NCI-H146 treated with DMSO at 0.1 percent for 48 hours (cell line): ENCODE results near the gene HOXB9.

Source experiments
- DNase-seq: peaks from one replicate; lab custom pipeline; 2025; ENCODE audit not compliant: unreplicated experiment; lab: John Stamatoyannopoulos, UW

The HOXB9 gene

DNA sequence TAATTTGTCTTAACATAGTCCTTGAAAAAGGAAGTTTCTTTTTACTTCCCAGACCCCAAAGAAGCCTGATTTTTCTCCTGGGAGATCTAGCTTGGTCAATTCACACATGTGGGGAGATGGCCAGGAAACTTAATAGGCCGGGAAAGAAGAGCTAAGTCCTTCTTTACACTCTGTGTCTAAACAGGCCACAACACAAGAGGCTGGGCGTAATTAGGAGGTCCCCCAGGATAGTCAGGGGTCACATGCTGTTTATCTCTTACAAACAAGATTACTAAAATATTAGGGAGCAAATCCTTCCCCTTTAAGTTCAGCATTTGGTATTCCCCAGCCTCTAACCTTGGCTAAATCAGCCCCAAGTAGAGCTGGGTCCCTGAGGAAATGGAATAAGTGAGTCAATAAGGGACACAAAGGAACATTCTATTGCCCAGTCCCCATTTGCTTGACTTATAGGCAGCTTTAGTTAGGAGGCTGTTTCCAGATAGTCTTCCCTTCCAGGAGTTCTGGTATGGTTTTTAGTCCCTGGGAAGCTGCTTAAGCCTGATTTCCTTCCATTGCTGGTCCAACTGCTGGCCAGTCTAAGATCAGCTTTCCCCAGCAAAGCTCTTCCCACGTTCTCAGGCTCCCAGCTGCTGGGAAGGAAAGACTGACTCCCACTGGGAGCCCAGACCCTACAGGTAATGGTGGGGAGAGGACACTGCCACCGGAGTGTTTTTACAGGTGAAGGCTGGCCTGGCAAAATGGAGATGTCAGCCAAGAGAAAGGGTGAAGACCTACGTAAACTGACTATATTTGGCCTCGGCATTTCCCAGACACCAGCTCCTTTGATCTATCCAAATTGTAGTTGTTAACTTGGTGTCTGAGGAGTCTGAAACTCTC, 14.1 kb upstream of the HOXB9 start:
- DNase-seq, result no peak

DNA sequence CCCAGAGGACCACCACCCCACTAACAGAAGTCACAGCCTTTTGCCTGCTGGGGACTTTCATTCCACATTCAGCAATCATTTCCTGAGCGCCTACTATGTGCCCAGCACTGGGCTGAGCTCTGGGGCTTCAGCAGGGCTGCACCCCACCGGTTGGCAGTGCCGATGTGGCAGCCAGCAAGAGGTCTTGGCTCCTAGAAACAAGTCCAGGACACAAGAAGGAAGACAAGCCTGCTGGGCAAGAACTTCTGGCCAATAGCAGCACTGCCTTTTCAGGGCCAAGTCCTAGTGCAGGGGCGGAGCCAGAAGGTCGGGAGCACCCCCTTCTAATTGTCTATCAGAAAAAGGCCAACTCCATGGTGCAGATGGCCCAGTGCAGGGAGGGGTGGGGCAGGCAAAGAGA, 13.0 kb upstream of the HOXB9 start:
- DNase-seq, result no peak

DNA sequence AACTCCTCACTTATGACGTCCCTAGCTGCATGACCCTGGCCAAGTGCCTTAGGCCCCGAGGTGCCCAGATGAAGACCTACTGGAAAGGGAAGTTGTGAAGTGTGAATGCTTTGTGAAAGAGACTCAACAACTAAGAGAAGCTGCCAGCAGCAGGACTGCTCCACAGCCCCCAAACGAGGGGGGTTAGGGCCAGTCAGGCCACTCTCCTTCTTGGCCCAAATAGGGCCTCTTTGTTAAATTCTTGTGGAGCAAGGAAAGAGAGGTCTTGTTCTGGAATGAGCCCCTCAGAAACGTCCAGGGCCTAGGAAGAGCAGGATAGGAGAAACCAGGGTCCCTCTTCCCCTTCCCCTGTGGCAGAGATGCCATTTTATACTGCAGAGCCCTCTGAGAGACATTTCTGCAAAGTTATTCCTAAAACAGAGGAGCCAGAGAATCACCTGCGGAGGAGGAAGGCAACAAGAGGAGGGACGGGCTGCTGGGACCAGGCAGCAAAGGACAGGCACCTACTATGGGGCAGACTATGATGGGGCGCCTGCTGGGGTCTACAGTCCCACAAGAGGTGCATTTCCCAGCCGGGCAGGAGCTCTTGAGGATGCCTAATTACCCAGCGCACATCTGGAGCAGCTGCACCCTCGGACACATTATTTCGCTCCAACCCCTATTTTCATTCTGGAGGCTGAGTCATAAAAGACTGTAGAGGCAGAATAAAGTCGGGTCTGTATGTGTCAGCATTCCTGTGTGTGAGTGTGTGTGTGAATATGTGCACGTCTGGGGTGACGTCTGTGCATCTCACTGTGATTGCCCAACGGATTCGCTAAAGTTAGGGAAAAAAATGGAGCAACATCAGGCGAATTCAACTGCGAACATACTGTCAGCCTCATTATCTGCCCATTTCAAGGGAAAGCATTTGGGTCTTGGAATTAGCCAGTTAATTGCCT, 11.4 kb upstream of the HOXB9 start:
- DNase-seq, result no peak

DNA sequence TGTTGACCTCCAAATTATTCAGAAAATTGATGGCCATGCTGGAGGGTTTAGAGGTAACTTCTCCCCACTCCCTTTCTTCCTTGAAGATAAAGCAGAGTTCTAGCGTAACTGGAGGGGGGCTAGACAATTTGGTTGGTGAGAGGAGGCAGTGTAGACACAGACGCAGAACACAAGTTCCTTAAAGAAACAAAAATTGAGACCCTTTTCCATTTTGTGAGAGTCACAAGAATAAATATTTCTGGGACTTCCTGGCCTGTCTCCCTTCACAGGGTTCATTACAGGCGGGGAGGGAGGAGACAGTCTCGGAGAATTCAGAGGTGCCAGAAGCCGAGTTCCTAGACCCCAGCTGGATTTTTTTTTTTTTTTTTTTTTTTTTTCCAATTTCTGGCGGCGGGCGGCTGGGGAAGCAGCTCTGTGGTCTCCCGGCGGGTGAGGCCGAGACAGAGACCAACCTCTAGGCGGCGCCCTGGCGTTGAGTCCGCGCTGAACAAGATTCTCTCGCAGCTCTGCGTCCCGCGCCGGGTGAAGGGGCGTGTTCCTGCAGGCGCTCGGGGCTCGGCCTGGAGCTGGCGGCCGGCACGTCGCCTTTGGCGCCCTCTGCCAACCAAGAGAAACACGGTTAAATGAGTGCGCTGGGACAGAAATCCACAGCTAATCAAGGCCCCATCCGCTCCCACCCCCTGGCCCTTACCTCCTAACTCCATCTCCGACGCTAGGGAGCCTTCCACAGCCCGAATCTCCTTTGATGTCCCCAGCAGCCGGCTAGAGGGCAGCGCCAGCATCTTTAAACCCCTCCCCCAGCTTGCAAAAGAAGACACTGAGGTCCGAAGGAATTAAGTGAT, 10.2 kb upstream of the HOXB9 start:
- DNase-seq, result peak; percentile 41

DNA sequence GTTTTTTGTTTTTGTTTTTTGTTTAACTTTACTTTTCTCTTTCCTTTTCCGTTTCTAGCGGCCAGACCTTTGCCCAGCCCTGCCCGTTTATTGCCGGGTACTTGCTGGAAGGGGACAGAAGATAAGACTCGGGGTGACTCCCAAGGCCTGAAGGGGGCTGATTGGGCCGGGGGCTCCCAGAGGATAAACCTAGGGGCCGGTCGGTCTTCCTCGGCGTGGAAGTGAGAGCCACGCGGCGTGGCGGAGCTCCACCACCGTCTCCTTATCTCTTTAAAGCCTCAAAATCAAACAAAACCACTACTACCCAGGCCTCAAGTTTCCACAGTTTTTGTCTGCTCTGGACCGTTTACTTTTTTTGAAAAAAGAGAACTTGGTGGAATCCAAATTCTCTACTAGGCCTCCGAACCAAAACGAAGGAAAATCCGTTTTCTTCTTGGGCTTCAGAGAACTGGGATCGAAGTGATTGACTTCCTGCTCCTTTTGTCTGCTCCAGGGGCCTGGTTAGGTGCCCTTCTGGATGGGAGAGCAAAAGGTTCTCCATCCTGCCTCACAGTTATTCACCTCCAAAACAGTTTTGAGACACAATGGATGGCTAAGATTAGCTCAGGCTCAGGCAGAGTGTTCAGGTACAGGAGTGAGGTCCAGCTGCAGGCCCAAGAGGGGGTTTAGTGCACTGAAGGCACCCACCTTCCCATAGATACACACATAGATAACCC, 8.5 kb upstream of the HOXB9 start:
- DNase-seq, result no peak

DNA sequence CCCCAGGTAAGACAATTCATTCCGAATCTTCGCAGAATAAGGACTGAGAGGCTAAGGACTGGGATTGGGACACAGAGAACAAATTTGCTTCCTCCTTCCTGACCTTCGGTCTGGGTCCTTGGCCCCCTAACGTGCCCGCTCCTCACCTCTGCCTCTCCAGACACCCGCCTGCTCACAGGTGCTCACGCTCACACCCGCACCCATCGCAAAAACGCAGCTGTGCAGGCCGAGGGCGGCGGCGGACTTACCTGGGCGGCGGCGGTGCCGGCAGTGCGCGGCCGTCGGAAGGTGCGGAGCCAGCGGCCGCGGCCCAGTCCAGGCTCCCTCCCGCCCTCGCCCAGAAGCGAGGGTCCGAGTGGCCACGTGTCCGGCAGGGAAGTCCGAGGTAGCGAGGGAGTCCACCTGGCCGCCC, 7.1 kb upstream of the HOXB9 start:
- no peak for DNase-seq

DNA sequence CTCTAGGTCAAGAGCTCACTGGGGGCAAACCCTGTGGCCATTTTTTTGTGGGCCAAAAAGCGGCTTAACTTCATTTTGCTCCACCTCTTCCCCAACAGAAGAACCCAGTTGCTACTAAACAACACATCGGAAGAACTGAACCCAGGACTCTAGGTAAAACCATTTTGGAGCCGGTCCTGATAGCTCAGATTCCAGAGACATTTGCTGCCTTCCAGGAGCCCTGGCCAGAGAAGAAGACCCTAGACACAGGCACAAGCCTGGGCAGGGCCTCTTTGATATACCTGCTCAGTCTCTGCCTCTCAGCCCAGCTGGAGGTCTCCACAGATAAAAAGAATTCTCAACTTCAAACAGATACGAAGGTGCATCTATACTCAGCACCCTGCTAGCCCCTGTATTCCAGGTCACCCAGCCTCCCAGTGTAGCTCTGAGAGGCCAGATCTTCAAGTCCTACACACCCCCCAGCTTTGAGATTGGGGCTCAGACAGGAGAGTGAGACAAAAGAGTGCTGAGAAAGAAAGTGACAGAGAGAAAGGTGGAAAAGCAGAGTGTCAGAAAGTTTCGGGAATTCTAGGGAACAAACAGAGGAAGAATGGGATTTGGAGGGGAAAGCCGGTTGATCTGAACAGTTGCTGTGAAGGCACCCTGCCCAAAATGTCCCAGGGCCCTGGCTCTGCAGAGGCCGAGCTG, 6.6 kb upstream of the HOXB9 start:
- DNase-seq, result no peak

DNA sequence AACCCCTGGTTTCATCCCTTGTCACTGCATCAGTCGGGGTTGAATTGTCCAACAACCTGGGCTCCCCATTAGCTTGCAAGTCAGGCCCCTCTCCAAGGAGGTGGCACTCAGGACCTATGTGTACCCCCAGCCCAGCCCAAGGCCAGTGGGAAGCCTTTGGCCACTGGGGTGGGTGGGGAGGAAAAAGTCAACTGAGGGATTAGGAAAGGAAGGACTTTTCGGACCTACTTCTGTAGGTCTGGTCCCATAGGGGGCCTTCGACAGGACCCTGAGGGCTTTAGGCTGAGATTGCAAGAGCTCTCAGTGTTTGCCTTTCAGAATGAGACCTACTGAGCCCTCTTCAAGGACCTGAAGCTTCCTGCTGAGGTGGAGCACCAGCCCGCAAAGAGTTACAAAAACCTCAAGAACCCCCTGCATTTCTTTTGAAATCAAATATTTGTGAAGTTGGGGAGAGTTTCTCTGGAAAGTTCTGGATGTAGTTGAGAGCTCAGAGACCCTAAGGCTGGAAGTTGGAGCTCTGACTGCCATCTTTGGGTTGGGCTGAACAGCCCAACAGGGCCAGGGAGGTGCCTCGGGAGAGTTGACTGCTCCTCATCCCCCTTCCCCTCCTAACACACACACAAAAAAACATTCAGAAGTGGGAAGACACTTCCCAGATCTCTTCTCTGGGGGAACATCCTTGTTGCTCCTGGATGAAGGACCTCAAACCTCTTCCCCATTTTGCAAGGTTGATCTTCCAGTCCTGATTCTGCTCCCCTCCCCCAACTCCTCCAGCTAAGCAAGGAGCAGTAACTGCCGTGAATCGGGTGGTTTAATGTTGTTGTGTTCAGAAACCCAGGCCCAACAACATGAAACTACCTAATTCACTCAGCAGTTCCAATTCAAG, 5.8 kb upstream of the HOXB9 start:
- DNase-seq, result no peak

DNA sequence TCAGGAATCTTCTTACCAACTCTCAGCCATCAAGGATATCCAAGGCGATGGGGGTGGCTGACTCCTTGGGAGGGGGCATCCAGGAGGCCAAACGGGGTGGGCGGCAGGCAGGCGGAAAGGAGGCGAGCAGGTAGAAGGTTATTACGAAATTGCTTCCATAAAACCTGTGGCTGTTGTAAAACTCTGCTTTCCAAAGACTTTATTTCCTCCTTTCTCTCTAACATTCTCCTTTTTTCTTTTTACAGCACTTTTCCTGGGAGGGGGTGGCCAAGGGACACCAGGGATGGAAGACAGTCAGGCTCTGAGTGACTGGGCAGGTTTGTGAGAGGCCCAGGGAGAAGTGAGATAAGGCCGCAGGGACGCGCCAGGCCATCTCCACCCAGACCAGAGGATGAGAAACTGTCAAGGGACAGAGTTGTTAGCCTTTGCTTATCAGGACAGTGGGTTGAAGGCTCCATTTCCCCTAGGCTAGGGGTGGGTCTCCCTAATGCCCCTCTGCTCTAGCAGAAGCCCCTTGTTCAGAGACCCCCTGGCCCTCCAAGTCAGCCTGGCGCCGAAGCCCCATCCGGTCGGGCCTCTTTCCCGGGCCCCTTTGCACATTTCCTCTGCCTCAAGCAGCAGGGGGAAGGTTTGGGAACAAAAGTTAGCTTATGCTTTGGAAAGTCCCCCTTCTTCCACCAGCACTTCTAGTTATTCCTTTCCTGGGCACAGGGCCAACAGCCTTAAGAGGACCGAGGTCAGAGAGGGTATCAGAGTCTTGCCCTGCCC, 5.0 kb upstream of the HOXB9 start:
- no peak for DNase-seq

DNA sequence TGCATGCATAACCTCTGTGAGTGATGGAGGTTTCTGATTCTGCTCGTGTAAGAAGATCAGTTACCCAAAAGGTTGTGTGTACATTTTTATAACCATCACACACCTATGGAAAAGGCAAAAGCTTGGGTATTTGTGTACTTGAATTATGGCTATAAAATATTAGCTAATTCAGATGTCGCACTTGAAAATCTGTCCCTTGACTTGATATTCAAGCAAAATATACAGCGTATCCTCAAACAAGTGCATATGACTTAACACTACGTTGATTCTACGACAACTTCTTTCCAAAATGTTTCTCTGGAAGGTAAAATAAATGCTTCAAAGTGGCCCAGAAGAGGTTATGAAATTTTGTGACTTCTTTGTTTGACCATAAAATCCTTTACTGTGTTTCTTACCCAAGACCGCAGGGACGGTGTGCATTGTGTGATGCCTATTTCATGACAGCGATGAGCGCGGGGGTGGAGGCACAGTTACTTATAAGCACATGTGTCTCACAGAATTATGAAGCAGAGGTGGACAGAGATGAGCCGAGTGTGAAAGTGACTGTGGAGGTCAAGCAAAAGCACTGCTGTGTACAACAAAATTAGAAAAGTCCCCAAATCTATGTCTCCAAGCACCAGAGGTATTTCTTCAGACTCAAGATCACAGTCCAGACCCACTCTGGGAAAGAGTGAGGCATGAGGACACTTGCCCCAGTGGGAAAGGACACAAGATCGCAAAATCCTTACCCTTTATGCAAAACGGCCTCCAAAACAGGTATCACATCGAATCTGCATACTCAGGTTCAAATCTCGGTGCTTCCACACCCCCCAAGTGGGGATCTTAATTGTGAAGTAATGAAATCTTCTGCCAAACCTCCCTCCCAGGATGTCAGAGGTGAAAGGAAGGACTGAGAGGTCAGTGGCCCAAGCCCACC, 4.1 kb upstream of the HOXB9 start:
- DNase-seq, result no peak

DNA sequence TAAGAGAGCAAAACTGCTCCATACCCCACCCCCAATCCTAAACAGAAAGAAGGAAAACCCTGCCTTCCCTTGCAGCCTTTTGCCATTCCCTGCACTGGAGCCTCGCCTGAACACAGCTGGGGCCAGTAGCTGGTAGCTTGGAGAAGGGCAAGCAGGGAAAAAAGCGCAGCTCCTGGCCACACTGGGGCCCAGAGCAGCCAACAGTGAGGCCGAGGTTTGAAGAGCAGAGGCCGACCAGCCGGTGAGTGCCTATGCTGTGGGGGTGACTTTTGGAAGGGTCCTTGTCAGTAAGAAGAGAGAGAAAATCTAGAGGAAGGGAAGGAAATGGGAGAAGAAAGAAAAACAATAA, 3.2 kb upstream of the HOXB9 start:
- no peak for DNase-seq

DNA sequence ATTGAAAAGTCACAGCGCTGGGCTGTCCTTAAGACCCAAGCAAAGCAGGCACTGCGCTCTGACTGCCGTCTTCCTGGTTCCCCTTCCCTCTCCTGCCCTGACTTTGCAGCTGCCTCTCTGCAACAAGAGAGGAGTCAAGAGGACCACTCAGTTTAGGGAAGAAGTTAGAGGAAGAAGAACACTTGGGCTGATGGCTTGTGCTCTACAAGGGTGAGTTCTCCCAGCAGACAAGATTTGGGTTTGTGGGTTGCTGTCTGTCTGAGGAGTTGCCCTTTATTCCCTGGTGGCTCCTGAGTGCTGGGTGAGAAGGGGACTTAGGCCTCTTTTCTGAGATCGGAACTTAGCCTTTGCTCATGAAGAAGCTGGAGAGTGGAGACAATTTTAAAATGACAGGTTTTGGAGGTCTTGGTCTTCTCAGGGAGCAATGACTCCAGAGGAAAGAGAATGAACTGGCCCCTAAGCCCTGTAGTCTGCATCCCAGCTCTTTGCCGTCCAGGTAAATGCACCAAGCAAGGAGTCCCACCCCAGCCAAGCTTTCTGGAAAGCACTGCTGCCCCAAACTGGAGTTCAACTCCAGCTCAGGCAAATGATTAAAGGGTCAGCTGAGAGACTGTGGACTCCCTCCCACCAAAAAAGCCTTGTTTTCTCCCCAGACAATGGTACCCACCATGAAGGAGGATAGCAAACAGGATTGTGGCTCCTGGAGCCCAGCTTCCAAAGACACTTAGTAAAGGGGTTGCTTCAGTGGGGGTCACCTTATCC, 2.7 kb upstream of the HOXB9 start:
- DNase-seq, result no peak

DNA sequence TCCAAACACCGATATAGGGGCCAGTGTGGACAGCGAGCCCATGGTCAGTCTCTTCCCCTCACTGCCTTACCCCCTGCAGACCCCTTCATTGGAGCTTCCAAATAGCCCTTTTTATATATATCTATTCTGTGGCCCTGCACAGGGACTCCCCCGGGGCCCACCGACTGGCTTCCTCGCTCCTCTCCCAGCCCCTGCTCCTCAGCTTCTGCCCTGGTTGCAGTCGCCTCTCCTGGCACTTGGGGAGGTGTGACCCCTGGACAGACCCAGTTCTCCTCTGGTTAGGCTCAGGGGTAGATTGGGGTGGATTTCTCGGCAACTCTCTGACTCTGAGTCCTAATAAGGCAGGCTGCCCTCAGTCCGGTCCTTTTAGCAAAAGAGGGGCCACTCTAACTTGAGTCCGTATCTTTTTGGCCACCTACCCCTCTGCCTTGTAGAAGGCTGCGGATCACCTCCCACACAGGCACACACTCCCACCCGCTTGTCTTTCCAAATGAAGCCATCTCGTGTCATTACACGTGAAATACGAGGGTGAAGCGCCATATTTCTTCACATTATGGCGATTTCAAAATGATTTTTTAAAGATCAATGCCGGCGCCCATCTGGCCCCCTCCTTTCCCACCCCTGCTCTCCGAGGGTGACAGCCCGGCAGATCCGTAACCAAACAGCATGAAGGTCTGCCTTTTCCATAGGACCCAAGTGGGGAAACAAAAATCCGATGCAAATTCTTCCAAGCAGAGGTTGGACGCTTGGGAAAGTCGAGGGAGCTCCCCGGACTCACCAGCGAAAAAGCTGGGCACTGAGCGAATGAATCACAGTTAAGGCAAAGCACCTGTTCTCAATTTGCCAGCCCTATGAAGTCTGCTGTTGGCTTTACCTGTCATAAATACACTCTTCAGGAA, 1.7 kb upstream of the HOXB9 start:
- DNase-seq, result no peak

DNA sequence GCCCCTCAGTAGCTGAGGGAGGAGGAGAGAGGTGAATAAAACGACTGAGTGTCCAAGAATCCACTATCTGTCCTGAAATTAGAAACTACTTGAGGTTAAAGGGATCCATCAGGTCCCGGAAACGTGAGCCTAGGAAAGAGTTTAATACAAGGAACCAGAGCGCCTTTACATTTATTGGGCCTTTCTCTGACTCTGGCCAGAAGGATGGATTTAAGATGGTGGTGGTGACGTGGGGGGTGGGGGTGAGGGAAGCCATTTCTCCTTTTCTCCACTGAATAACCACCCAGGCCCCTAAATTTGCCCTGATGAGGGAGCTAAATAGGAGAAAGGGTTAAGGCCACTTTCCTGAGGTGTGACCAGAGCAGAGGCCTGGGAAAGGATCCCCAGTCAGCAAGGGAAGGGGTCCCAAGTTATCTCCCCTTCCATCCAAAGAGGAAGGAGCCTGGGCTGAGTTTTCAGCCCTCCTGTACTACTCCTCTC, 1.0 kb upstream of the HOXB9 start:
- no peak for DNase-seq

DNA sequence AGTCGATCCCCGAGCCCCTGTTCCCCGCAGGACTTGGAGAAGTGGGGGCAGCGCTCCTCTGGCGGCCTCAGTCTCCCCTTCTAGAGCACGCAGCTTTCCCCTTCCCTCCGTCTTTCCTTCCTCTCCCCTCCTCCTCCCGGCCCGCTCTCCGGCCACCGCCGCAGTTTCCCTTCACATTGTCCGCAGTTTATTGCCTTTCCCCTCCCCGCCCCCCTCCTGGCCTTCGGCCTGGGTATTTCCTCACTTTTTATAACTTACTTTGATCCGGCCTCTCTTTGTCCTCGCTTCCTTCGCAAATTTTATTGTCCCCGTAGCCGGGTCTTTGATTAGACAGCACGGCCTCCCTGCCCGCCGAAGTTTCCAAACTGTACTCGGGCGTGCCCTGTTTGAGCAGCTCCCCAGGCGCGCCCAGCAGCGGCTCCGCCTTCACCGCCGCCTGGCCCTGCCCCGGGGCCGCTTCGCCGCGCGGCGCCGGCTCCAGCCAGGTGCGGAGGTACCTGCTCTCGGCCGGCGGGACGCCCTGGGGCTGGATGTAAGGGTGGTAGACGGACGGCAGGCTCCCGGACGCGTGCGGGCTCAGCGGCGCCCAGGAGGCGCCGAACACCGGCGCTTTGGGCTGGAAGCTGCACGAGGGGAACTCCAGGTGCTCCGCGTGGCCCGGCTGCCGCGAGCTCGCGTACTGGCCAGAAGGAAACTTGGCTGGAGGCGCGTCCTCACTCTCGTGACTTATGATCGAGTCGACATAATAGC, 488 bp downstream of the HOXB9 start:
- no peak for DNase-seq
